Measurements from ENCODE around the gene LMTK2.

LMTK2 gene

DNA sequence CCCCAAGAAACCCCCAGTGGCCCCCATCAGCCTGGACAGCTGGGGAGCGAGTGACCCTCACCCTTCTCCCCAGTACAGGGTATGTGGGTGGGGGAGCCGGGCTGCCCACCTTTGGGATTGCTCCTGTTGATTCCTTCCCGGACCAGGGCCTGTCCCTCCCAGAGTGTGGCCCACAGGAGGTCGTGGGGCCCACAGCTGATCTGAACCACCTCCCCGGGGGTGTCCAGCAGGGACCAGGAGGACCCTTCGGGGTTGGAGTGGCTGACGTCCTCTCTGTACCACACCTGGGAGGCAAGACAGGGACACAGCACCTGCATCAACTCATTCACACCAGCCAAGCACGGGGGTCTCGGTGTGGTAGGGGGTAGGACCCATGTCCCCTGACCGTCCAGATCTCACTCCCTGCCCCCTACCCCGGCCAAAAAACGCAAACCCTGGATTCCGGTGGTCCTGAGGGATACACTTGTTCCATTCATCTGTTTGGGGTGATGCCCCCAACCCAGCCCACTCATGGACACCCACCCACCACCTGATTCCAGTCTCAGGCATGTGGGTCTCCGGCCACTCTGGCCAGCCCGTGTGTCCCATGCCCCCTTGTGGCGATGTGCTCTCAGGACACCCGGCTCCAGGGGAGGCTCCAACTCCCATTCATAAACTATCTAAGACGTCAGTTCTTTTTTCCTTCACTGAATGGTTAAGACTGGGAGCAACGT lies 134.5 kb downstream of the LMTK2 start:
- DNase-seq = no peak

DNA sequence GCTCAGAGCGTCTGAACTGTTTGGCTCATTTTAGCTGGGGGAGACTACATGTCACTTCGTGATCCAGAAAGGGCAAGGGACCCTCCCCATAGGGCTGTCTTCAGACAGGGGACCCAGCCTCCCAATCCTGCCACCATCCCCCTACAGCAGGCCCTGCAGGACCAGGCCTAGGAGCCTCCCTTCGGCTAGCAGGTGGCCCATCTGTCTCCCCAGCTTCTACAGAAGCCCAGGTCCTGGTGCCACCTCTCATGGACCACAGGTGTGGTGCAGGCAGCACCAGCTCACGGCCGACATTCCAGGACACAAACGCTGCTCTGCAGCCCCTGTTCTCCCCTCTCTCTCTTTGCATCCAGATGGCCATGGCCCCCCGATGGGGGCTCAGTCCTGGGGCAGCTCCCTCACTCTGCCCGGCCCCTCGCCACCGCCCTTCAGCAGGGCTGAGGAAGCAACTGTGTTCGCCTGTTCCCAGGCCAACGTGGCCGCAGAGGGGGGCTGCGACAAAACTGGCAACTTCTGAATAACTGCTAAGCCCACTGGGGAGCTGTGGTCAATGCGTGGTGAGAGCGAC lies 135.1 kb downstream of the LMTK2 start:
- DNase-seq = no peak

DNA sequence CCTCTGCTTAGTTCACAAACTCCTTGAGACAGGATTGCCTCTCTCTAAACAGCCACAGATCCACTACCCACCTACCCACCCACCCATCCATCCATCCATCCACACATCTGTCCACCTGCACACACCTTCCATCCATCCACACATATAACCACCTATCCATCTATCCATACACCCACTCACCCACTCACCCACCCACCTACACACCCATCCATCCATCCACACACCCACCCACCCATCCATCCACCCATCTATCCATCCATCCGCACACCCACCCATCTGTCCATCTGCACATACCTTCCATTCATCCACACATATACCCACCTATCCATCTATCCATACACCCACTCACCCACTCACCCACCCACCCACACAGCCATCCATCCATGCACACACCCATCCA lies 135.7 kb downstream of the LMTK2 start:
- no peak for DNase-seq

DNA sequence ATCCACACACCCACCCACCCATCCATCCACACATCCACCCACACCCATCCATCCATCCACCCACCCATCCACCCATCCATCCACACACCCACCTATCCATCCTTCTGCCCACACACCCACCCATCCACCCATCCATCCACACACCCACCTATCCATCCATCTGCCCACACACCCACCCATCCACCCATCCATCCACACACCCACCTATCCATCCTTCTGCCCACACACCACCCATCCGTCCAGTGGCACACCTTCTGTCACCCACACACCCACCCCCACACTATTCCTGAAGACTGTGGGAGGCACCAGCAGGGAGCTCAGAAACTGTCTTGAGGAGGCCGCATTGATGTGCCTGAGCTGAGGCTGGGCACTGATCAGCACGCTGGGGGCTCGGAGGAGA lies 136.3 kb downstream of the LMTK2 start:
- DNase-seq = no peak

DNA sequence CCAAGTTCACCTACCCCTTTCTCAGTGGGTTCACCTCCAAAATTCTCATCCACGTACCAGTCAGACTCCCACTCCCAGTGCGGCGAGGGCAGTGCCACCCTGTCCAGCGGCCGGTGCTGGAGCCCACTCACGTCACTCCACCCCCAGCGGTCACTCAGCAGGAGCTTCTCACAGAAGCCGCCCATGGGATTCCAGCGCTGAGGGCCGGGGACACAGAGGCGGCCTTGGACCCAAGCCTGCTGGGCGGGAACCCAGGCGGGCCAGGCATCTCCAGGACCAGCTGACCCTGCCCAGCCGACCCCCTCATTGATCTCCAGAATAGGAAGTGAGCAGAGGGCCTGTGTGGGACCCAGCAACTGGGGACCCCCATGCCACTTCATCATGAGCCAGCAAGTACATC lies 138.2 kb downstream of the LMTK2 start:
- no peak for DNase-seq

DNA sequence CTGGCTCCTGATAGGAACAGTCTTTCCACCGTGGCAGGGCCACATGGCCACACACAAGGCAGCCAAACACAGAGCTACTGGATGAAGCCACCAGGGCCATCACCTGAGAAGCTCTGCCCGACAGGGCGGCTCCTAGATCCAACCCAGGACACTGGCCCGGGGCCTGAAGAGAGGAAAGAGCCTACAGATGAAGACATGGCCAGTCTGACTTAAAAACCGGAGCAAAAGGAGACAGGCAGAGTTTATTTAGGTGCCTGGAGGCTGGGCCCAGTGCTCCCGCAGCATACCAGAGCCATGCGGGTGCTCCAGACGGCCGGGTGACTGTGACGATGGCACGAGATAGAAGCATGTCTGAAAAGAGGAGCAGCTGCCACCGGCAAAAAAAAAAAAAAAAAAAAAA lies 141.5 kb downstream of the LMTK2 start:
- DNase-seq = no peak

DNA sequence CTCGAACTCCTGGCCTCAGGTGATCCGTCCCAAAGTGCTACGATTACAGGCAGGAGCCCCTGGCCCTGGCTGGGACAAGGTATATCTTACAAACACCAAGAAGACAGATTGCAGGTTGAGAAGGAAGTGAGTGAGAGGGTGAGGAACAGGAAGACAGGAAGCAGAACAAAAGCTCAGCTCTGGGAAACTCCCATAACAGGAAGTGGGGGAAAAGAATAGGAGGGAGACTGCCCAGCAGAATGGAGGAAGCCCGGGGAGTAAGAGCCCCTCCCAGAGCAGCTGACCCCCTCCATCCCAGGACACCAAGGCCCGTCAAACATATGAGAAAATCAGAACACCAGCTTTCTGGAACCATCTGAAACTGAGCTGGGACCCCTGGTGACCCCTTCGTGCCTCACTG lies 142.4 kb downstream of the LMTK2 start:
- DNase-seq = no peak

DNA sequence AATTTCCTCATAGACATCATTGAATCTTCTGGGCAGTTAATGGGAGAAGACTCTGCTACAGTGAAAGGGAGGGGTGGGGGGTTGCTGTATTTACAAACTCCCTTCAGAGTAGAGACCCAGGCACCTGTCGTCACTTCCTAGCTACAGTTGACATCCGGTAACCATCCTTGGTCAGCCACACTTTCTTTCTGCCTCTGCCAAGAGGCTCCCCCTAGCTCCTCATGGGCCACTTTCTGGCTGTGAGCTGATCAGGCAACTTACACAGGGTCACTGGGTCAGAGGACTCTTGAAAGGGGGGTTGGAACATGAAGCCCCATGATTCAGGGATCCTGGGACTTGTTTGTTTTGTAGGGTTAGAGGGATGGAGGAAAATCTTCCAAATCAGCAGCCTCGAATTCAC lies 144.1 kb downstream of the LMTK2 start:
- DNase-seq = peak; percentile 18

DNA sequence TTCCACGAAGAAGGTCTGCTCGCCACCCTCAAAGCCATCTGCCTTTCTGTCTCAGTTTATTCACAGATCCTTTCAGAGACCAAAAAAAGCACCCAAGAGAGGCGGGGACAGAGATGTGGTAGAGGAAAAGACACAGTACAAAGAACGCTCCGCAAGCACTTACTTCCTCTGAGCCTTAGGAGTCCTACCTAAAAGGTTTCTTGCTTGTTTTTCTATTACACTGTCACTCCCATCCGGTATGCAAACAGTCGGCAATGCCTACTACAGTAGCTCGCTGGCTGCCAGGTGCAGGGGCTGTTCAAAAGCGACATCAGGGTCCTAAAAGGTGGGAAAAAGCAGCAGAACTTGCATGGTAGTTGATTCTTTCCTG lies 144.6 kb downstream of the LMTK2 start:
- DNase-seq = no peak

DNA sequence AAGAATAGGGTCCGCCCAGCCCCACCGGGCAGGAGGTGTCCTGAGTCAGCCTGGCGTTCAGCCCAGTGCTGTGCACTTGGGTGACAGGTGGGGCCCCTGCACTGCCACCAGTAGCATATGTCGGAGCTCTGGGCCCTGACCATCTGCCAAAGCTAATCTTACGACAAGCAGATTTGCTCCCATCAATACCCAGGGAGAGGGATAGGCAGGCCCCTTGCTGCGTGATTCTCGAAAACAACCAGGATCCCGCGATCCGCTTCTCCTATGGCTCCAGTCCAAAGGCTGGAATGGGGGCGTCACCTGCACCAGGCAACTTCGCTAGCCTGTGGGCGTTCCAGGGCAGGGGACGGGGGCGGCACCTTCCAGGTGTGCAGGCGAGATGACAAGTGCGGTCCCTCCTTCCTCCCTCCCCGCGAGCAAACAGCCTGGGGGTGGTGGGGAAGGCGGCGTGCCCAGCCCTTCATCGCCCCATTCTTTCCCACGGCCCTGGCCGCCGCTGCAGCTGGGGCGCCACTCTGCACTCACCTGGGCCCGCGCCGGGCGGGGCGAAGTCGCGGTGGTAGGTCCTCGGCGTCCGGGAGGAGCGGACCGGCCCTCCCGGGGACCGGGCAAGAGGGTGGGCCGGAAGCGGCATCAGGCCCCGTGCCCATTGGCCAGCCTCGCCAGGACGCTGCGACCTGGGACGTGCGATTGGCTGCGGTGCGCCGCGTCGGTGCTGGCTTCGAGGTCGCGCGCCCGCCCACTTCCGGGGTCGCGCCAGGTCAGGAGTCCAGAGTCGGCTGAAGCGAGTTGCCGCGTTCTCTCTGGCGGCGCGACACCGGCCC lies 145.2 kb downstream of the LMTK2 start, which contains the start of gene TECPR1:
Gene TECPR1, minus strand, starts transcription at position 632 of the 824 bp plus-strand sequence. CDS start 6,086 bp downstream, outside the sequence.
- peak; percentile 89 for DNase-seq

DNA sequence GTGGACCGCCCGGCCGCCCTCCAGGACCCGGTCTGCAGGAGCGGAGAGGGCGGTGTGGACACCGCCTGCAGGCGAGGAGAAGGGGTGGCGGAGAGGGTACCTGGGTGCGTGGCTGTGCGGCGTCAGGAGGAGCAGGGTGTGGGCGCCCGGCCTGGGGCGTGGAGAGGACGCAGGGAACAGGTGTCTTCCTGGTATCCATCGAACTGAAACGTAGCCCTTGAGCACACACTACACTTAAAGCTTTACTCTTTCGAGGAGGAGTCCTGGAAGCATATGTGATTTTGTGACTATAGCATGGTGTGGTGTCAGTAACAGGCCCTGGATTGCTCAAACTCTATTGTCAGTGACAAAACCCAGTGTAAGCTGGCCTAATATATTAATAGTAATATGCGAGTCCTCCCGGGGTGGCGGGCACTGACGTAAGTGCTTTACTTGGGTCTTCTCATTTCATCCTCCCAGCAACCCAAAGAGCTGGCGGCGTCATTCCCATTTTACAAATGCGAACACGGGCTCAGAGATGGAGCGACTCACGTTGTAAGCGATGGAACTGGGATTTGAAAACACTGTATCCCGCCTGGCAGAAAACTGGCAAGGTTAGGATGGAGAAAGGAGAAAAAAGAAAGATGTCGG lies 145.9 kb downstream of the LMTK2 start:
- no peak for DNase-seq

DNA sequence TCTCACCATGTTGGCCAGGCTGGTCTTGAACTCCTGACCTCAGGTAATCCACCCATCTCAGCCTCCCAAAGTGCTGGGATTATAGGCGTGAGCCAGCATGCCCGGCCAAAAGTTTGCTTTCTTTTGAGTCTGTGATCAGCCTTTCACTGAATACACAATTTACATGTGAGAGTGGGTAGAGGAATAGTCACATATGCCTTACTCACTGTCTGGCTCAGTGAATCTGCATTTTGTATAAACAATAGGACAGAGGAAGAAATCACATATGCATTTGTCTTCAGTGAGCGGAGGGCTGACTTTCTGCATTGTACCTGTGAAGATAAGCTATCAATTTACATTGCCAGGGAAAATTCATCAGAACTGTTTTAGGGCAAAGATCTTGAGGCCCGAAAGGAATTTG lies 147.9 kb downstream of the LMTK2 start:
- DNase-seq = no peak

DNA sequence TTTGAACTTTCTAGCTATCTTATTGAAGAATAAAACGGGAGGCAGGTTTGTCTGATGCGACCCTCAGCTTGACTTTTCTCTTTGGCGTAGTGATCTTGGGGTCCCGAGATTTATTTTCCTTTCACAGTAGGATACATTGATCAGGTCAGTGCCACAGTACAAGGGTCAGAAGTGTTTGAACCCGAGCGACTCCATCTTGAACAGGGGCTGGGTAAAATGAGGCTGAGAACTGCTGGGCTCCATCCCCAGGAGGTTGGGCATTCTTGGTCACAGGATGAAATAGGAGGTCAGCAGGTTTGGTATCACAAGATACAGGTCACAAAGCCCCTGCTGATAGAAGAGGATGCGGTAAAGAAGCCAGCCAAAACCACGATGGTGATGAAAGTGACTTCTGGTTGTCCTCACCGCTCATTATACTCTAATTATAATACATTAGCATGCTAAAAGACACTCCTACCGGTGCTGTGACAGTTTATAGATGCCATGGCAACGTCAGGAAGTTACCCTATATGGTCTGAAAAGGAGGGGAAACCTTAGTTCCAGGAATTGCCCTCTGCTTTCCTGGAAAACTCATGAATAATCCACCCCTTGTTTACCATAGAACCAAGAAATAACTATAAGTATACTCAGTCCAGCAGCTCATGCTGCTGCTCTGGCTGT lies 148.4 kb downstream of the LMTK2 start:
- no peak for DNase-seq

DNA sequence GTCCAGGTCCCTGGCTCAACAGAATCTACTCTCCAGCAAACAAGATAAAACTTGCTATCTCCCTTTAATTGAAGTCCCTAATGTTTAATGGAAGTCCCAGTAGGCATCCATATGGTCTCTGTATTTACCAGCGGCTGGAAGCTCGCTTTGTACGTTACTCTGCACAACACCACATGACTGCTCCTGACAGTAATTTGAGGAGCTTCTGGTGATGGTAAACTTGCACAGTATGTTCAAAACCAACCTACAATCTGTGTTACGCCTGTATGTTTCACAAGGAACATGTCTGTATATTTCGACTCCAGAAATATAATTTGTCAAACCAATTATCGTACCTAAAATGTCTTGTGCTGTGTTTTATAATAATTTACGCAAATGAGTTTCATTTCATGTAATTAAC lies 149.8 kb downstream of the LMTK2 start:
- DNase-seq = no peak

DNA sequence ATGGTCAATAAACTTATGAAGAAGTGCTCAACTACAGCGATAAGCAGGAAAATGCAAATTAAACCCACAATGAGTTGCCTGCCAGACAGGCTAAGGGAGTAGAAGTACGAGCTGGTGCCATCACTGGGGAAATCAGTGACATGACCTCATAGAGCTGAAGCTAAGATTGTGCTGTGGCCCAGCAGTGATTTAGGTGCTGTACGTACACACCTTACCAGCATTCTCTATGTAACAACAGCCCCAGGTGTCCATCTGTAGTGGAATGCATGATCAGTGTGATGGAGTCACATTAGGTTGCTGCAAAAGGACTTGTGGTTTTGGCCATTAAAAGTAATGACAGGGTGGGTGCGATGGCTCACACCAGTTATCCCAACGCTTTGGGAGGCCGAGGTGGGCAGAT lies 151.0 kb downstream of the LMTK2 start:
- no peak for DNase-seq

Data from NCI-H1105 treated with DMSO at 0.1 percent for 48 hours (cell line).